Measurements from ENCODE around the gene TRIM56. TPM values are rescaled to one million over a fixed set of nuclear protein-coding genes. Genes with fewer than 3 reads are reported as not detected.
A peak's percentile ranks its signal among the peaks of the same experiment; 100 is the strongest.

The TRIM56 gene
- total and polyA plus RNA-seq, 9 of the 15 experiments (the other 6 are each of a cell fraction or from before 2014, with no cell fraction given) = 2.0 to 29.7 (median 11.6) TPM

- TF ChIP-seq XRCC4 (IDR thresholded peaks at IDR 0.05; ENCODE audit: extremely low read depth, insufficient read depth, insufficient read length) (no peak), SRF (CRISPR knock-in tag; IDR thresholded peaks at IDR 0.05) (peak in 1 of 2 experiments; percentile 53; a peak in 2 of 4 replicates), ZNF589 (CRISPR knock-in tag; IDR thresholded peaks at IDR 0.05; ENCODE audit: low read depth) (peak; percentile 80), AFF4 (CRISPR knock-in tag; IDR thresholded peaks at IDR 0.05) (peak; percentile 14; the same call in 1 of the 2 replicates), CCNT2 (IDR thresholded peaks at IDR 0.05; ENCODE audit: borderline replicate concordance, extremely low read depth, insufficient read length, low read depth, low read length) (peak; percentile 85), ZNF445 (CRISPR knock-in tag; IDR thresholded peaks at IDR 0.05; ENCODE audit: low read depth) (0 out of 2 replicates have a peak, but pooled peaks have one; percentile 24), HNRNPK (IDR thresholded peaks at IDR 0.05; ENCODE audit: low read depth, low read length, poor library complexity, severe bottlenecking) (no peak), ZNF174 (CRISPR knock-in tag; IDR thresholded peaks at IDR 0.05) (no peak), PTTG1 (tag; IDR thresholded peaks at IDR 0.05; ENCODE audit: low read depth) (no peak), ZBTB40 (IDR thresholded peaks at IDR 0.05) (no peak; the same call in 1 of the 2 replicates), ZBTB40 (CRISPR knock-in tag; IDR thresholded peaks at IDR 0.05) (no peak), HDAC8 (tag; IDR thresholded peaks at IDR 0.05) (no peak), ZSCAN29 (IDR thresholded peaks at IDR 0.05) (no peak), TRIM28 (IDR thresholded peaks at IDR 0.05) (no peak), EZH2 (IDR thresholded peaks at IDR 0.05; ENCODE audit: borderline replicate concordance, low read depth, low read length) (no peak)
Measured at GRCh38 chr7:101099969-101100781, 14.9 kb downstream of the TRIM56 start (continued).

Data from K562 (cell line).